IMR-90 (cell line): ENCODE measurements around the gene GHDC. TPM values are rescaled to one million over a fixed set of nuclear protein-coding genes. Genes with fewer than 3 reads are reported as not detected.

Experiments
- ATAC-seq: fragments of 200-7000 bp; cut with Tn5 transposase; 2 replicates; pipeline ENCODE4 v1.9.1; 2020; ENCODE audit warnings: low read depth, mild to moderate bottlenecking, moderate library complexity
- BruUV-seq: library from RNA; stranded (reverse); fragments of 400-500 nt; replicated peaks from 2 replicates; lab custom pipeline; 2021; lab: Mats Ljungman, UMichigan
- CTCF ChIA-PET: fragments of 300-600 bp; formaldehyde crosslinking; extraction: SDS; loops from one replicate; lab custom pipeline; 2021; ENCODE audit warnings: antibody characterized with exemption; lab: Yijun Ruan, JAX
- POLR2A ChIA-PET: fragments of 300-600 bp; sonication (Branson Sonifier 250); formaldehyde crosslinking; loops from one replicate; lab custom pipeline; 2022; ENCODE audit warnings: antibody characterized with exemption; ENCODE audit not compliant: unreplicated experiment; lab: Charles Lee
- DNase-seq: peaks from one replicate; pipeline ENCODE4 v3.0.0; 2013
- H2AFZ ChIP-seq: replicated peaks from 2 replicates; pipeline ENCODE3; 2013; ENCODE audit warnings: low read length, mild to moderate bottlenecking; ENCODE audit not compliant: poor library complexity
- H2AK5ac ChIP-seq: 2 replicates; pipeline ENCODE4 v1.6.1; 2013; ENCODE audit warnings: low read depth, low read length, inconsistent platforms
- H2AK9ac ChIP-seq: replicated peaks from 2 replicates; pipeline ENCODE3; 2013; ENCODE audit warnings: mild to moderate bottlenecking, low read depth, low read length, moderate library complexity; ENCODE audit not compliant: poor library complexity
- H2BK120ac ChIP-seq: 2 replicates; pipeline ENCODE4 v1.6.1; 2013; ENCODE audit warnings: low read depth, low read length, inconsistent platforms
- H2BK15ac ChIP-seq: 3 replicates; pipeline ENCODE4 v1.6.1; 2013; ENCODE audit warnings: low read depth, low read length, inconsistent platforms
- H2BK20ac ChIP-seq: 2 replicates; pipeline ENCODE4 v1.6.1; 2013; ENCODE audit warnings: low read depth, mild to moderate bottlenecking, inconsistent platforms, low read length, moderate library complexity
- H2BK5ac ChIP-seq: 2 replicates; pipeline ENCODE4 v1.6.1; 2013; ENCODE audit warnings: mild to moderate bottlenecking, low read depth, low read length, inconsistent platforms; ENCODE audit not compliant: poor library complexity, severe bottlenecking
- H3K14ac ChIP-seq: replicated peaks from 2 replicates; pipeline ENCODE4 v1.6.1; 2013; ENCODE audit warnings: low read depth, low read length, inconsistent platforms
- H3K18ac ChIP-seq: 2 replicates; pipeline ENCODE4 v1.6.1; 2013; ENCODE audit warnings: low read depth, low read length, control low read depth
- H3K23ac ChIP-seq: 2 replicates; pipeline ENCODE4 v1.6.1; 2013; ENCODE audit warnings: low read depth, low read length, inconsistent platforms
- H3K27ac ChIP-seq: 2 replicates; pipeline ENCODE4 v1.5.1; 2013; ENCODE audit warnings: mild to moderate bottlenecking, control low read depth, low read length; ENCODE audit not compliant: insufficient read depth
- H3K27me3 ChIP-seq: 2 replicates; pipeline ENCODE4 v1.6.1; 2013; ENCODE audit warnings: low read length; ENCODE audit not compliant: control insufficient read depth, insufficient read depth
- H3K36me3 ChIP-seq: 2 replicates; pipeline ENCODE4 v1.6.1; 2013; ENCODE audit warnings: low read length, mixed read lengths; ENCODE audit not compliant: control insufficient read depth, insufficient read depth
- H3K4ac ChIP-seq: 2 replicates; pipeline ENCODE4 v1.6.1; 2013; ENCODE audit warnings: low read depth, low read length, inconsistent platforms
- H3K4me1 ChIP-seq: 2 replicates; pipeline ENCODE4 v1.6.1; 2013; ENCODE audit warnings: low read length, mixed read lengths; ENCODE audit not compliant: control insufficient read depth, insufficient read depth
- H3K4me2 ChIP-seq: 2 replicates; pipeline ENCODE4 v1.6.1; 2013; ENCODE audit warnings: low read depth, mild to moderate bottlenecking, control low read depth, low read length, moderate library complexity
- H3K4me3 ChIP-seq: 2 replicates; pipeline ENCODE4 v1.5.1; 2013; ENCODE audit warnings: low read depth, mild to moderate bottlenecking, control low read depth, low read length, moderate library complexity; ENCODE audit not compliant: insufficient read depth
- H3K56ac ChIP-seq: 2 replicates; pipeline ENCODE4 v1.6.1; 2013; ENCODE audit warnings: low read length, inconsistent platforms; ENCODE audit not compliant: insufficient read depth; ENCODE audit errors: extremely low read depth
- H3K79me1 ChIP-seq, 2 experiments: 2 replicates each; pipeline ENCODE4 v1.6.1; 2013; ENCODE audit warnings: low read length in 2 of 2, inconsistent platforms in 1 of 2, low read depth in 1 of 2
- H3K9ac ChIP-seq: 2 replicates; pipeline ENCODE4 v1.6.1; 2013; ENCODE audit warnings: low read depth, low read length, control low read depth
- H3K9me1 ChIP-seq: 2 replicates; pipeline ENCODE4 v1.6.1; 2013; ENCODE audit warnings: low read length, inconsistent platforms; ENCODE audit not compliant: insufficient read depth
- H3K9me3 ChIP-seq: 2 replicates; pipeline ENCODE4 v1.6.1; 2013; ENCODE audit warnings: low read length; ENCODE audit not compliant: control insufficient read depth, insufficient read depth
- H4K20me1 ChIP-seq: 2 replicates; pipeline ENCODE4 v1.6.1; 2013; ENCODE audit warnings: low read length, inconsistent platforms; ENCODE audit not compliant: insufficient read depth
- H4K5ac ChIP-seq: 2 replicates; pipeline ENCODE4 v1.6.1; 2013; ENCODE audit warnings: mild to moderate bottlenecking, low read depth, low read length, control low read depth
- H4K8ac ChIP-seq, 2 experiments: 2 replicates each; pipeline ENCODE4 v1.6.1; 2013; ENCODE audit warnings: low read depth in 2 of 2, low read length in 2 of 2, control low read depth in 1 of 2, inconsistent platforms in 1 of 2
- H4K91ac ChIP-seq: 2 replicates; pipeline ENCODE4 v1.6.1; 2013; ENCODE audit warnings: low read depth, low read length, inconsistent platforms; ENCODE audit not compliant: insufficient read depth
- CHD1 ChIP-seq: IDR thresholded peaks from 2 replicates; pipeline ENCODE4 v1.6.1; 2012; ENCODE audit warnings: low read depth, low read length, improper control_type of control experiment
- FOS ChIP-seq: fragments of 150-350 bp; IDR thresholded peaks from 2 replicates; pipeline ENCODE4 v1.6.1; 2016; ENCODE audit warnings: low read depth, low read length
- NFE2L2 ChIP-seq: fragments of 150-350 bp; IDR thresholded peaks from 2 replicates; pipeline ENCODE4 v1.6.1; 2016; ENCODE audit warnings: low read depth, mild to moderate bottlenecking, low read length
- POLR2A ChIP-seq: IDR thresholded peaks from 2 replicates; pipeline ENCODE4 v1.6.1; 2012; ENCODE audit warnings: mild to moderate bottlenecking, low read depth, low read length
- RCOR1 ChIP-seq: IDR thresholded peaks from 2 replicates; pipeline ENCODE4 v1.6.1; 2012; ENCODE audit warnings: mild to moderate bottlenecking, low read length, improper control_type of control experiment; ENCODE audit not compliant: insufficient replicate concordance
- RFX5 ChIP-seq: IDR thresholded peaks from 2 replicates; pipeline ENCODE4 v1.8.0; 2012; ENCODE audit warnings: low read depth, mild to moderate bottlenecking, low read length, moderate library complexity
- SMC3 ChIP-seq: fragments of 150-350 bp; IDR thresholded peaks from 2 replicates; pipeline ENCODE4 v1.6.1; 2016; ENCODE audit warnings: low read depth, mild to moderate bottlenecking, antibody characterized with exemption, low read length, moderate library complexity
- WGBS, 2 experiments: methylation state at CpG; one replicate each; pipeline versions ENCODE4 v1.1.5 to v1.1.7; 2013; ENCODE audit warnings: missing lambda C conversion rate in 2 of 2; ENCODE audit not compliant: insufficient read length in 1 of 2; ENCODE audit errors: extremely low coverage in 2 of 2; 5-methylcytosine and 5-hydroxymethylcytosine counted together
- dilution Hi-C: fragments of 300-500 bp; cut with HindIII; formaldehyde crosslinking; loops from one replicate; pipeline ENCODE4 v1.14.3; 2018; ENCODE audit warnings: low sequenced_read_pairs; ENCODE audit not compliant: unreplicated experiment
- in situ Hi-C: fragments of 300-500 bp; cut with MboI; formaldehyde crosslinking; loops from 3 replicates; pipeline ENCODE4 v1.14.3; 2019; ENCODE audit warnings: low sequenced_read_pairs, inconsistent platforms, mixed read lengths
- intact Hi-C: fragments of 100-400 bp; cut with micrococcal nuclease; formaldehyde crosslinking; loops from 2 replicates; pipeline ENCODE4 v1.10.0; 2022
- polyA plus RNA-seq, 3 experiments: library from polyadenylated mRNA; depleted of rRNA; stranded (reverse); fragments of >200 nt; gene quantifications; 2 replicates each; pipeline ENCODE4 v1.2.3, GENCODE V29; 2012; ENCODE audit warnings: low replicate concordance in 1 of 3
- total RNA-seq: library from RNA; depleted of rRNA; stranded (reverse); fragments of >200 nt; gene quantifications from 2 replicates; pipeline ENCODE4 v1.2.3, GENCODE V29; 2012

The GHDC gene
- total and polyA plus RNA-seq, 2 of the 4 experiments (the other 2 are of a cell fraction): 5.2 to 8.1 TPM

DNA sequence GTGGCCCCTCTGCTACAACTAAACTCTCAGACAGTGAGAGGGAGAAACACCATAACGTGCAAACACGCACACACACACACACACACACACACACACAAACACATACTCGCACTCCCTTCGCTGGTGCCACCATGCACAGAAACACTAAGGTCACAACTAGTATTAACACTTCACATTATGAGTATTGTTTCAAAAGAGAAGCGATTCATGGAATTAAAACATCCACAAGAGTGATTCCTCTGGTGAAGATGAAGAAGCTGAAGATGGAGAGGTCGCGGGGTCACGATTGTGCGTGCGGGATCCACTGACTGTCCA, 7.1 kb upstream of the GHDC start:
- ATAC-seq (no peak), DNase-seq (no peak)
- Histone ChIP-seq H3K9me3 (no peaks in the 10 kb centered on the region), H4K8ac (no peak overlapping the region), H3K79me1 (peaks cover 0 to 10% of the 10 kb centered on the region in 2 experiments; a peak in 2 of 4 replicates), H3K14ac (no peak overlapping the region), H2BK15ac (no peak overlapping the region), H3K23ac (no peak overlapping the region), H2BK5ac (no peak overlapping the region), H3K36me3 (peaks cover 46% of the 10 kb centered on the region), H3K9me1 (peaks cover 5% of the 10 kb centered on the region; the same call in 1 of the 2 replicates), H3K56ac (no peak overlapping the region), H3K27me3 (no peaks in the 10 kb centered on the region), H3K4me2 (no peak overlapping the region), H2BK20ac (no peak overlapping the region), H2AFZ (no peak overlapping the region), H3K4me1 (0 out of 2 replicates have a peak, but pooled peaks cover 1% of the 10 kb centered on the region), H2BK120ac (no peak overlapping the region), H2AK9ac (no peak overlapping the region), H3K9ac (no peak overlapping the region), H4K5ac (no peak overlapping the region), H3K4ac (no peak overlapping the region), H4K20me1 (peaks cover 3% of the 10 kb centered on the region; the same call in 1 of the 2 replicates), H3K4me3 (no peak overlapping the region), H3K27ac (no peak overlapping the region), H3K18ac (no peak overlapping the region), H2AK5ac (no peak overlapping the region), H4K91ac (no peak overlapping the region)
- dilution Hi-C loops (no loop called here), in situ Hi-C loops (no loop called here), intact Hi-C loops (no loop called here)
- BruUV-seq: no TSS peak
- ChIA-PET CTCF (no interaction called here), POLR2A (no interaction called here)
- TF ChIP-seq SMC3: no peak
- TF ChIP-seq CHD1: no peak
- TF ChIP-seq FOS: no peak
- no peak for TF ChIP-seq NFE2L2
- TF ChIP-seq POLR2A: no peak
- TF ChIP-seq RCOR1: no peak
- no peak for TF ChIP-seq RFX5
- 94% methylated on average over 5 of the region's 10 CpGs; no CpG with 5 or more reads in 1 of the 2 experiments for WGBS, 2 experiments
